ENCODE results near the gene IFRD2.
"Not testable (repeated sequence)": the region's sequence is repeated elsewhere in the genome, so short reads cannot be mapped to it uniquely, and the experiment has no call there.

Gene IFRD2

DNA sequence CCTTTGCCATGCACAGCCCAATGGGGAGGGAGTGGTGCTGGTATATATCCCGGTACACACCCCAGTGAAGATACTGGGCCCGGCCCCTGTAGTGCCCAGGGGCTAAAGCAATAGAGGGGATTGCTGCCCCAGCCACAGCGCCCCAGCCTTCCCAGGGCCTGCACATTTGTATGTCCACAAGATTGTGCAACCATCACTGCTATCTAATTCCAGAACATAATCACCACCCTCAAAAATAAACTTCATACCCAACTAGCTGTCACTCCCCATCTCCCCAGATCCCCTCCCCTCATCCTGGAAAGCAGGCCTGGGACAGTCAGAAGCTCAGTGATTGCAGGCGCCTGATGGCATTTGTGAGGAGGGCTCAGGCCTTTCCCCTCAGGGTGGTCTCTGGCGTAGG is 42.8 kb downstream of the IFRD2 start:
- H3K4me1 ChIP-seq (ENCODE audit: control insufficient read depth in 1 of 2, insufficient read depth in 1 of 2, low read depth in 1 of 2, low read length in 1 of 2) = peaks cover 97% of the 10 kb centered on the region in 2 experiments
- H3K36me3 ChIP-seq = peaks cover 88% of the 10 kb centered on the region
- H3K27ac ChIP-seq = peak overlapping the region; percentile 100
- H3K9me3 ChIP-seq = no peaks in the 10 kb centered on the region
- no peaks in the 10 kb centered on the region for H3K27me3 ChIP-seq
- no peak overlapping the region for H3K4me3 ChIP-seq (ENCODE audit: low read depth in 1 of 2, low read length in 1 of 2)
- TF ChIP-seq, protein P1, sequence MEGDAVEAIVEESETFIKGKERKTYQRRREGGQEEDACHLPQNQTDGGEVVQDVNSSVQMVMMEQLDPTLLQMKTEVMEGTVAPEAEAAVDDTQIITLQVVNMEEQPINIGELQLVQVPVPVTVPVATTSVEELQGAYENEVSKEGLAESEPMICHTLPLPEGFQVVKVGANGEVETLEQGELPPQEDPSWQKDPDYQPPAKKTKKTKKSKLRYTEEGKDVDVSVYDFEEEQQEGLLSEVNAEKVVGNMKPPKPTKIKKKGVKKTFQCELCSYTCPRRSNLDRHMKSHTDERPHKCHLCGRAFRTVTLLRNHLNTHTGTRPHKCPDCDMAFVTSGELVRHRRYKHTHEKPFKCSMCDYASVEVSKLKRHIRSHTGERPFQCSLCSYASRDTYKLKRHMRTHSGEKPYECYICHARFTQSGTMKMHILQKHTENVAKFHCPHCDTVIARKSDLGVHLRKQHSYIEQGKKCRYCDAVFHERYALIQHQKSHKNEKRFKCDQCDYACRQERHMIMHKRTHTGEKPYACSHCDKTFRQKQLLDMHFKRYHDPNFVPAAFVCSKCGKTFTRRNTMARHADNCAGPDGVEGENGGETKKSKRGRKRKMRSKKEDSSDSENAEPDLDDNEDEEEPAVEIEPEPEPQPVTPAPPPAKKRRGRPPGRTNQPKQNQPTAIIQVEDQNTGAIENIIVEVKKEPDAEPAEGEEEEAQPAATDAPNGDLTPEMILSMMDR (IDR thresholded peaks at IDR 0.05) = no peak

DNA sequence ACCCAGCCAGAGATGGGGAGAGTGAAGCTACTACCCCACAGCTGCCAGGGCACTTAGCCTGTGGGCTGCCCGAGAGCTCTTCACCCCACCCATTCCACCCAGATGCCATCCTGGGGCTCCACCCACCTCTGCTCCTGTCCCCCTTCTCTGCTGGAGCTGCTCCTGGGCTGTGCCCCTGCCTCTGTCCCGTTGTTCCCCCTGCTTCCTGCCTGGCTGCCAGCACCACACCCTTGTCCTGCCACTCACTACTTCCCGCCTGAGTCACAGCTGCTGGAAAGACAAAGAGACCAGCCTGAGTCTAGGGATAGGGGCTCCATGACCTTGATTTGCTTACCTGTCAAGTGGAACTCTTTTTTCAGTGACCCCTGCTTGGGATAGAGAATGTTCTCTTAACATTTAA is 43.8 kb downstream of the IFRD2 start:
- Histone ChIP-seq H3K9me3 (no peaks in the 10 kb centered on the region), H3K4me1 (ENCODE audit: control insufficient read depth in 1 of 2, insufficient read depth in 1 of 2, low read depth in 1 of 2, low read length in 1 of 2) (peaks cover 97% of the 10 kb centered on the region in 2 experiments), H3K27ac (peak overlapping the region; percentile 100), H3K4me3 (ENCODE audit: low read depth in 1 of 2, low read length in 1 of 2) (no peak overlapping the region), H3K36me3 (peaks cover 83% of the 10 kb centered on the region), H3K27me3 (no peaks in the 10 kb centered on the region)
- TF ChIP-seq, protein P1 (IDR thresholded peaks at IDR 0.05) = no peak

DNA sequence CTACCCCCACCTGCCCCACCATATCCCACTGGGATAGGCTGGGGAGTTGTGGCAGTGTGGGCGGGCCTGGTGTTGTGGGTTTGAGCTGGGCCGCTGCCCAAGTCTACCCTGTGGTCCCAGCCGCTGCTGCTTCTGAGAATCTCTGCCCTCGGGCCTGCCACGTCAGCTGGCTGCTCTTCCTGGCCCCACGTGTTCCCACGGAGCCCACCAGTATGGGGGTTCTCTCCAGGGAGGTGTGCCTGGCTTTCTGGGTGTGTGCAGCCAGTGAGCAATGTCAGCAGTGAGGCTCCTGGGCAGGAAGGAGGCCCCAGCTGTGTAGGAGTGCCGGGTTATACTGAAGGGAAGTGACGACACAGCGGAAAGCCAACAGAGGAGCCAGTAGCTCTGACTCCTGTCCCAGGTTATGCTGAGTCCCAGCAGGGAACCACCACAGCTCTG is 45.7 kb downstream of the IFRD2 start:
- peak overlapping the region; percentile 66 to 99 for H3K4me3 ChIP-seq (ENCODE audit: low read depth in 1 of 2, low read length in 1 of 2)
- H3K9me3 ChIP-seq = no peaks in the 10 kb centered on the region
- H3K27ac ChIP-seq = peak overlapping the region; percentile 100
- peaks cover 72% of the 10 kb centered on the region for H3K36me3 ChIP-seq
- H3K4me1 ChIP-seq (ENCODE audit: control insufficient read depth in 1 of 2, insufficient read depth in 1 of 2, low read depth in 1 of 2, low read length in 1 of 2) = peaks cover 97% of the 10 kb centered on the region in 2 experiments
- no peaks in the 10 kb centered on the region for H3K27me3 ChIP-seq
- TF ChIP-seq, protein P1 (IDR thresholded peaks at IDR 0.05) = peak; percentile 24

DNA sequence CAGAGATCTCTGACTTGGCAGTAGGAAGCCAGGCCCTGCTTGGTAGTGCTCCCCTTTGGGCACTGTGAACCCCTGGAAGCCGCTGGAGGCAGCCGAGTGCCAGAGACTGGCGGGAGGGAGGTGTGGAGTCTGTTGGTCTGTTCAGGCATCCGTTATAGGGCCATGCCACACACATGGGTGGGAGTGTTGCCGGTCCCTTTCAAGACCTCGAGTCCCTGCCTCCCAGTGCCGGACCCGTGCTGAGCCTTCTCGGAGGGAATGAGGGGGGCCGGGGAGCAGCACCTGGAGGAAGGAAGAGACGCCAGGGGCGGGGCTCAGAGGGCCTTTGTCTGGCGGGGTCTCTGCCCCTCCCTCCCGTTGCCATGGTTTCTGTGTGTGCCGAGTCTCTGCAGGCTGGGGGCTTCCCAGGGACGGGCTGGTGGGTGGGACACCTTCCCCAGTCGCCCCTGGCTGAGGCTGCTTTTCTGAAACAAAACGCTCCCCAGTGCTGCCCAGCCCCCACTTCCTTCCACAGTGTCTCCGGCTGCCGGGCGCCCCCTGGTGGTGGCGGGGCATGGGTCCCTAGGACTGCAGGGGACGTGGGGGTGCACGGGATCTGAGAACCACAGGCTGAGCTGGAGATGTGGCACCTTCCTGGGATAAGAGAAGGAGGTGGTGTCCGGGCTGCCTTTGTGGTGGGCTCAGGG is 46.3 kb downstream of the IFRD2 start:
- Histone ChIP-seq H3K27me3 (no peaks in the 10 kb centered on the region), H3K4me3 (ENCODE audit: low read depth in 1 of 2, low read length in 1 of 2) (peak overlapping the region; percentile 66 to 99), H3K4me1 (ENCODE audit: control insufficient read depth in 1 of 2, insufficient read depth in 1 of 2, low read depth in 1 of 2, low read length in 1 of 2) (peaks cover 97% of the 10 kb centered on the region in 2 experiments), H3K9me3 (no peaks in the 10 kb centered on the region), H3K36me3 (peaks cover 72% of the 10 kb centered on the region), H3K27ac (peak overlapping the region; percentile 100)
- TF ChIP-seq, protein P1 (IDR thresholded peaks at IDR 0.05) = peak; percentile 97

DNA sequence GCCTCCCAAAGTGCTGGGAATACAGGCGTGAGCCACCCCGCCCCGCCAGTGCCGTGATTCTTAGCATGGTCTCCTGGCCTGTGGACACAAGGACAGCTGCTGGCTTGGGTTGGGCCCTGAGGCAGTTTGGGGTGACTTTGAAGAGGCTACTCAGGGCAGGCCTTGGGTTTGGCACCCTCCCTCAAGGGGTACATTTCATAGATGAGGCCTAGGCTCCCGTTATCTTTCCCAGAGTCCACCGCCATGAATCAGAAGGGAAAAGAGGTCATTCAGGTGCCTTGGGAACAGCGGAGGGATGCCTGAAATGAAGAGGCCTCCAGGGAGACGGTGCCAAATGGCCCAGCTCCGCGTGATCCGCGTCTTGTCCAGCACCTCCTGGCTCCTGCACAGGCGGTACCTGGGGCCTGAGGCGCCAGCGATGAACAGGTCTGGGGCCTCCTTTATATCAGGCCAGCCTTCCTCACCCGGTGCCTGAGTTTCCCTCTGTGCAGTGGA is 46.9 kb downstream of the IFRD2 start:
- TF ChIP-seq, protein P1 (IDR thresholded peaks at IDR 0.05) = no peak
- peaks cover 71% of the 10 kb centered on the region for H3K36me3 ChIP-seq
- H3K9me3 ChIP-seq = no peaks in the 10 kb centered on the region
- peaks cover 100% of the 10 kb centered on the region in 2 experiments for H3K4me1 ChIP-seq (ENCODE audit: control insufficient read depth in 1 of 2, insufficient read depth in 1 of 2, low read depth in 1 of 2, low read length in 1 of 2)
- H3K27me3 ChIP-seq = no peaks in the 10 kb centered on the region
- peak overlapping the region; percentile 66 to 99 for H3K4me3 ChIP-seq (ENCODE audit: low read depth in 1 of 2, low read length in 1 of 2)
- H3K27ac ChIP-seq = peak overlapping the region; percentile 100

DNA sequence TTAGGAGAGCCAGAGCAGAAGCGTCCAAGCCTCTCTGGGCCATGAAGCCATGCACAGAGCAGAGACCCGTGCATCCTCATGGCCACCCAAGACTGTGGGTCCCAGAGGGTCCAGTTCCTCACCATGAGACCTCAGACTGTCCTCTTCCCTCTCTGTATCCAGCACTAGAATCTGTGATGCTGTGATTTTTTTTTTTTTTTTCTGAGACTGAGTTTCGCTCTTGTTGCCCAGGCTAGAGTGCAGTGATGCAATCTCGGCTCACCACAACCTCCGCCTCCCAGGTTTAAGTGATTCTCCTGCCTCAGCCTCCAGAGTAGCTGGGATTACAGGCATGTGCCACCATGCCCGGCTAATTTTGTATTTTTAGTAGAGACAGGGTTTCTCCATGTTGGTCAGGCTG is 47.4 kb downstream of the IFRD2 start:
- peaks cover 100% of the 10 kb centered on the region in 2 experiments for H3K4me1 ChIP-seq (ENCODE audit: control insufficient read depth in 1 of 2, insufficient read depth in 1 of 2, low read depth in 1 of 2, low read length in 1 of 2)
- H3K9me3 ChIP-seq, H3K27me3 ChIP-seq: not testable (repeated sequence)
- peaks cover 71% of the 10 kb centered on the region for H3K36me3 ChIP-seq
- peak overlapping the region; percentile 99 to 100 for H3K4me3 ChIP-seq (ENCODE audit: low read depth in 1 of 2, low read length in 1 of 2)
- H3K27ac ChIP-seq = peak overlapping the region; percentile 100
